NCI-H1417 (cell line): ENCODE results near the gene ADRB2.
A peak's percentile ranks its signal among the peaks of the same experiment; 100 is the strongest.

Experiments
- DNase-seq, 3 experiments: peaks; one replicate each; lab custom pipeline; 2025; lab: John Stamatoyannopoulos, UW

Gene ADRB2

GRCh38 chr5:148805326-148806290, 20.8 kb upstream of the ADRB2 start:
- DNase-seq = peak in 1 of 3 experiments; percentile 44

- DNase-seq = no peak
These were observed 19.9 kb upstream of the ADRB2 start for GRCh38 chr5:148806520-148806931.

GRCh38 chr5:148807851-148808250, 18.6 kb upstream of the ADRB2 start:
- peak in 2 of 3 experiments; percentile 56 to 74 for DNase-seq

- peak; percentile 46 to 85 (median 72) for DNase-seq
These were observed 17.4 kb upstream of the ADRB2 start for GRCh38 chr5:148808864-148809642.

GRCh38 chr5:148809781-148810524, 16.5 kb upstream of the ADRB2 start:
- peak in 1 of 3 experiments; percentile 18 for DNase-seq

GRCh38 chr5:148810823-148811222, 15.6 kb upstream of the ADRB2 start:
- no peak for DNase-seq

GRCh38 chr5:148811756-148812155, 14.7 kb upstream of the ADRB2 start:
- no peak for DNase-seq

- DNase-seq = no peak
These were observed 11.3 kb upstream of the ADRB2 start for GRCh38 chr5:148815086-148815485.

- no peak for DNase-seq
These were observed 10.8 kb upstream of the ADRB2 start for GRCh38 chr5:148815578-148815977.

- DNase-seq = no peak
These were observed 10.1 kb upstream of the ADRB2 start for GRCh38 chr5:148816357-148816756.

GRCh38 chr5:148816782-148817181, 9.6 kb upstream of the ADRB2 start:
- DNase-seq = no peak

- DNase-seq = no peak
These were observed 8.8 kb upstream of the ADRB2 start for GRCh38 chr5:148817606-148818005.

GRCh38 chr5:148820461-148821395, 5.7 kb upstream of the ADRB2 start:
- peak; percentile 3 to 17 (median 6) for DNase-seq

GRCh38 chr5:148823871-148824270, 2.5 kb upstream of the ADRB2 start:
- DNase-seq = no peak

GRCh38 chr5:148825716-148826052, 727 bp upstream of the ADRB2 start:
- DNase-seq = no peak

GRCh38 chr5:148826739-148827070, 294 bp downstream of the ADRB2 start:
- DNase-seq = no peak

GRCh38 chr5:148827723-148828122, 1.3 kb downstream of the ADRB2 start:
- no peak for DNase-seq

- DNase-seq = peak in 2 of 3 experiments; percentile 2 to 54
These were observed 2.3 kb downstream of the ADRB2 start for GRCh38 chr5:148828511-148829247.

GRCh38 chr5:148829248-148829594, 2.8 kb downstream of the ADRB2 start:
- DNase-seq = no peak

GRCh38 chr5:148829734-148830133, 3.3 kb downstream of the ADRB2 start:
- peak in 1 of 3 experiments; percentile 44 for DNase-seq

- DNase-seq = no peak
These were observed 3.8 kb downstream of the ADRB2 start for GRCh38 chr5:148830211-148830610.
